ENCODE data around the gene SMIM29. TPM values are rescaled to one million over a fixed set of nuclear protein-coding genes. Genes with fewer than 3 reads are reported as not detected.

The SMIM29 gene
- total RNA-seq, 3 donors from 2014 or later (not counting 1 experiment from before 2014, with no cell fraction given): 30.8 to 48.0 (median 39.7) TPM

GRCh38 chr6:34239500-34239825 lies 9.3 kb downstream of the SMIM29 start:
- H3K27me3 ChIP-seq (ENCODE audit: control insufficient read depth, insufficient read depth, low read length): no peaks in the 10 kb centered on the region
- ATAC-seq: no peak
- no peak for DNase-seq
- peak overlapping the region; percentile 47 to 71 for H3K27ac Mint-ChIP-seq
- H3K9me3 Mint-ChIP-seq: no peaks in the 10 kb centered on the region
- no peak overlapping the region for H3K4me3 ChIP-seq (ENCODE audit: low read length)
- H3K4me3 Mint-ChIP-seq: peak overlapping the region; percentile 65
- H3K27ac ChIP-seq (ENCODE audit: low read length): no peak overlapping the region
- intact Hi-C loops (cut with micrococcal nuclease): loop anchor here (5.0 kb wide), 1 partner anchor 153 kb away; the partner anchor contains the start of gene NUDT3
- WGBS (ENCODE audit: insufficient coverage): 87% methylated on average over 3 of the region's 3 CpGs
- H3K36me3 Mint-ChIP-seq: no peaks in the 10 kb centered on the region
- H3K27me3 Mint-ChIP-seq (ENCODE audit: low read depth in 2 of 2): no peaks in the 10 kb centered on the region
- no peaks in the 10 kb centered on the region for H3K9me3 ChIP-seq (ENCODE audit: control insufficient read depth, insufficient read depth, low read length)
- H3K4me1 Mint-ChIP-seq: peaks cover 14 to 30% of the 10 kb centered on the region in 2 donors
- peaks cover 23% of the 10 kb centered on the region for H3K4me1 ChIP-seq (ENCODE audit: control insufficient read depth, insufficient read depth, low read length)
- H3K36me3 ChIP-seq (ENCODE audit: control insufficient read depth, insufficient read depth, low read length): peaks cover 27% of the 10 kb centered on the region
- TF ChIP-seq CTCF (IDR thresholded peaks at IDR 0.05): no peak

- Mint-ChIP-seq H3K27me3 (ENCODE audit: low read depth in 2 of 2) (no peaks in the 10 kb centered on the region), H3K4me3 (peak overlapping the region; percentile 75), H3K4me1 (peaks cover 20 to 30% of the 10 kb centered on the region in 2 donors), H3K36me3 (no peaks in the 10 kb centered on the region), H3K27ac (peak overlapping the region; percentile 71 to 81), H3K9me3 (no peaks in the 10 kb centered on the region)
- H3K4me1 ChIP-seq (ENCODE audit: control insufficient read depth, insufficient read depth, low read length): peaks cover 23% of the 10 kb centered on the region
- no peak for TF ChIP-seq CTCF (IDR thresholded peaks at IDR 0.05)
- peak overlapping the region; percentile 30 for H3K27ac ChIP-seq (ENCODE audit: low read length)
- ATAC-seq (no peak), DNase-seq (no peak)
- H3K36me3 ChIP-seq (ENCODE audit: control insufficient read depth, insufficient read depth, low read length): peaks cover 24% of the 10 kb centered on the region
- 70% methylated on average over 14 of the region's 14 CpGs for WGBS (ENCODE audit: insufficient coverage)
- H3K4me3 ChIP-seq (ENCODE audit: low read length): peak overlapping the region; percentile 77
- intact Hi-C loops (cut with micrococcal nuclease): loop anchor here (5.0 kb wide), 1 partner anchor 153 kb away; the partner anchor contains the start of gene NUDT3
- no peaks in the 10 kb centered on the region for H3K27me3 ChIP-seq (ENCODE audit: control insufficient read depth, insufficient read depth, low read length)
- no peaks in the 10 kb centered on the region for H3K9me3 ChIP-seq (ENCODE audit: control insufficient read depth, insufficient read depth, low read length)
Observed at GRCh38 chr6:34238585-34239499, 10.0 kb downstream of the SMIM29 start.

- DNase-seq (peak; percentile 65 to 84), ATAC-seq (peak in 1 of 3 donors; percentile 7)
- Histone ChIP-seq H3K9me3 (ENCODE audit: control insufficient read depth, insufficient read depth, low read length) (no peaks in the 10 kb centered on the region), H3K4me3 (ENCODE audit: low read length) (peak overlapping the region; percentile 77), H3K4me1 (ENCODE audit: control insufficient read depth, insufficient read depth, low read length) (peaks cover 23% of the 10 kb centered on the region), H3K36me3 (ENCODE audit: control insufficient read depth, insufficient read depth, low read length) (peaks cover 19% of the 10 kb centered on the region), H3K27ac (ENCODE audit: low read length) (peak overlapping the region; percentile 85), H3K27me3 (ENCODE audit: control insufficient read depth, insufficient read depth, low read length) (no peaks in the 10 kb centered on the region)
- Mint-ChIP-seq H3K4me3 (peak overlapping the region; percentile 90), H3K9me3 (no peaks in the 10 kb centered on the region), H3K27me3 (ENCODE audit: low read depth in 2 of 2) (no peaks in the 10 kb centered on the region), H3K36me3 (no peaks in the 10 kb centered on the region), H3K4me1 (peaks cover 21 to 24% of the 10 kb centered on the region in 2 donors), H3K27ac (peak overlapping the region; percentile 71 to 81)
- WGBS (ENCODE audit: insufficient coverage): under 1% methylated on average over 58 of the region's 64 CpGs
- intact Hi-C loops (cut with micrococcal nuclease): loop anchor here (5.0 kb wide), 1 partner anchor 154 kb away; the partner anchor contains the start of gene NUDT3
- TF ChIP-seq CTCF (IDR thresholded peaks at IDR 0.05): peak; percentile 22
Observed at GRCh38 chr6:34237722-34238584, 10.9 kb downstream of the SMIM29 start.

All from natural killer cell (primary cell).